ENCODE results near the gene CHCHD3. TPM values are rescaled to one million over a fixed set of nuclear protein-coding genes. Genes with fewer than 3 reads are reported as not detected.

Gene CHCHD3
- total RNA-seq, 1 donor from 2014 or later, result 61.5 TPM

DNA sequence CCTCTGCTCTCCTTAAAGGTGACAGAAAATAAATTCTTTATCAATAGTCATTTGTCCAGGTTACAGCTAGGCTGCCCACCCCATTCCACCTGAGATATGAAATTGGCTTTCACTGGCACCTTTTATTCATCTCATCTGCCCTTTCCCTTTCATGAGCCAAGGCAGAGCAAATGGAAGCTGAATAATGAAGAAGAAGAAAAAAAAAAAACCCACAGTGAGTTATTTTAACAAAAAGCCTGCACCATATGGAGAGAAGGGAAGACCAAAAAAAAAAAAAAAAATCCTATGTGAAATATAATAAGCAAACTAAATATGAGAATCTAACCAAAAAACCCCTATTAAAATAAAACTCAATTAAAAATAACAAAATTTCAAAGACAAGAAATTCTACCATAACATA, 59.2 kb downstream of the CHCHD3 start:
- Mint-ChIP-seq H3K27me3 (ENCODE audit: unreplicated experiment) (no peaks in the 10 kb centered on the region), H3K27ac (ENCODE audit: unreplicated experiment) (no peak overlapping the region), H3K9me3 (ENCODE audit: unreplicated experiment) (no peaks in the 10 kb centered on the region), H3K36me3 (ENCODE audit: unreplicated experiment) (no peaks in the 10 kb centered on the region), H3K4me3 (ENCODE audit: unreplicated experiment) (no peak overlapping the region), H3K4me1 (ENCODE audit: low read depth, unreplicated experiment) (no peaks in the 10 kb centered on the region)
- TF ChIP-seq, protein P1, sequence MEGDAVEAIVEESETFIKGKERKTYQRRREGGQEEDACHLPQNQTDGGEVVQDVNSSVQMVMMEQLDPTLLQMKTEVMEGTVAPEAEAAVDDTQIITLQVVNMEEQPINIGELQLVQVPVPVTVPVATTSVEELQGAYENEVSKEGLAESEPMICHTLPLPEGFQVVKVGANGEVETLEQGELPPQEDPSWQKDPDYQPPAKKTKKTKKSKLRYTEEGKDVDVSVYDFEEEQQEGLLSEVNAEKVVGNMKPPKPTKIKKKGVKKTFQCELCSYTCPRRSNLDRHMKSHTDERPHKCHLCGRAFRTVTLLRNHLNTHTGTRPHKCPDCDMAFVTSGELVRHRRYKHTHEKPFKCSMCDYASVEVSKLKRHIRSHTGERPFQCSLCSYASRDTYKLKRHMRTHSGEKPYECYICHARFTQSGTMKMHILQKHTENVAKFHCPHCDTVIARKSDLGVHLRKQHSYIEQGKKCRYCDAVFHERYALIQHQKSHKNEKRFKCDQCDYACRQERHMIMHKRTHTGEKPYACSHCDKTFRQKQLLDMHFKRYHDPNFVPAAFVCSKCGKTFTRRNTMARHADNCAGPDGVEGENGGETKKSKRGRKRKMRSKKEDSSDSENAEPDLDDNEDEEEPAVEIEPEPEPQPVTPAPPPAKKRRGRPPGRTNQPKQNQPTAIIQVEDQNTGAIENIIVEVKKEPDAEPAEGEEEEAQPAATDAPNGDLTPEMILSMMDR (IDR thresholded peaks at IDR 0.05; ENCODE audit: partially characterized antibody, unreplicated experiment), result no peak
- DNase-seq, result no peak

DNA sequence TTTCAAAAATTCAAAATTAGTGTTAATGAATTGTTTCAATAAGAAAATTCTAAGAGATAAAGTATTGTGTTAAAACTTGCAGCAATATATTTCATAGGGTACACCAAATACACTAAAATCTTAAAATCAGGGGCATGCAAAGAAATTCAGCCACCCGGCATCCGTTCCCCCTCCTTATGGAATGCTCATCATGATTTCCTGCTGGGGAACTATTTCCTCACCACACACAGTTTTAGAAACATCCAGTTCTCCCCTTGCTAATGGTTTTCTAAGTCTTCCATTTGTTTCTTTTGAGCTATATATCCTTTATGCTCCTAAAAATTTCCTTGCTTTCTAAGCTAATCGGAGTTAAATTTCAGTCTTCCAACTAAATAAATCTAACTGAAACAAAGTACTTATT, 60.7 kb downstream of the CHCHD3 start:
- no peak overlapping the region for H3K4me3 Mint-ChIP-seq (ENCODE audit: unreplicated experiment)
- H3K9me3 Mint-ChIP-seq (ENCODE audit: unreplicated experiment), result no peaks in the 10 kb centered on the region
- no peak for DNase-seq
- H3K27ac Mint-ChIP-seq (ENCODE audit: unreplicated experiment), result no peak overlapping the region
- TF ChIP-seq, protein P1 (IDR thresholded peaks at IDR 0.05; ENCODE audit: partially characterized antibody, unreplicated experiment), result no peak
- H3K27me3 Mint-ChIP-seq (ENCODE audit: unreplicated experiment), result no peaks in the 10 kb centered on the region
- no peaks in the 10 kb centered on the region for H3K36me3 Mint-ChIP-seq (ENCODE audit: unreplicated experiment)
- H3K4me1 Mint-ChIP-seq (ENCODE audit: low read depth, unreplicated experiment), result peaks cover 6% of the 10 kb centered on the region

DNA sequence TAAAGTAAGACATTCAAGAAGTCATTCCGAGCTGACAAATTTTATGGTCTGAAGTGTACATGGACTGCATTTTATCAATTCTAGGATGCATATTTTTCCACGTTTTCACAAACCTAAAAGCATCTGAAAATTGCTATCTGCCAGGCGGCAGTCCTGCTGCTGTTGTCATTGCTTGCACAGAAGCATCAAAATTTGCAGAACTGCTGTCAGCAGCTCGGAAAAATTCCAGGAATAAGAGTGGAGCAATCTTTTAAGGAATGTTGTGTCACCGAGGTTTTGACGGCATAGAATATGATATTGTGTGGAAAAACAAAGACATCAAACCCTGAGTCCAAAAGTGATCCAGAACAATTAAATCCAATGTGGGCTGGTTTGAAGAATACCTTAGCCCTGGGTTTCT, 61.4 kb downstream of the CHCHD3 start:
- no peak overlapping the region for H3K27ac Mint-ChIP-seq (ENCODE audit: unreplicated experiment)
- peaks cover 2% of the 10 kb centered on the region for H3K9me3 Mint-ChIP-seq (ENCODE audit: unreplicated experiment)
- no peaks in the 10 kb centered on the region for H3K36me3 Mint-ChIP-seq (ENCODE audit: unreplicated experiment)
- H3K4me1 Mint-ChIP-seq (ENCODE audit: low read depth, unreplicated experiment), result peaks cover 8% of the 10 kb centered on the region
- TF ChIP-seq, protein P1 (IDR thresholded peaks at IDR 0.05; ENCODE audit: partially characterized antibody, unreplicated experiment), result no peak
- no peak for DNase-seq
- no peak overlapping the region for H3K4me3 Mint-ChIP-seq (ENCODE audit: unreplicated experiment)
- no peaks in the 10 kb centered on the region for H3K27me3 Mint-ChIP-seq (ENCODE audit: unreplicated experiment)

DNA sequence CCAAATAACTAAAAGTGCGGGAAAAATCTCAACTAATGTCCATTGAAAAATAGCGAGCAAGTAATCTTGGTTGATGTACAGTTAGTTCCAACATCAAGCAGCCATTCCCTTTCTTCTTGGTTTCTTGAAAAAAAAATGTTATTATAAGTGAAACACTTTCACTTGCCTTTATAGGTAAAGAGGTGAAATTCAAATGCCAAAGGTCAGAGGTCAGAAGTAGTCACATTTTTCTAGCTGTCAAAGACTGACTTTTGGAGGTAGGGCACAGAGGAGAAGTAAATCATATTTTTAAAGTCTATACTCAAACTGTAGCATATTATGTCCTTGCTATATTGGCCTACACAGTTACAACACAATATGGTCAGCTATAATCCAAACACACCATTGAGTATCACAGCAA, 62.3 kb downstream of the CHCHD3 start:
- Mint-ChIP-seq H3K4me1 (ENCODE audit: low read depth, unreplicated experiment) (peaks cover 10% of the 10 kb centered on the region), H3K9me3 (ENCODE audit: unreplicated experiment) (peaks cover 2% of the 10 kb centered on the region), H3K27me3 (ENCODE audit: unreplicated experiment) (no peaks in the 10 kb centered on the region), H3K27ac (ENCODE audit: unreplicated experiment) (no peak overlapping the region), H3K36me3 (ENCODE audit: unreplicated experiment) (no peaks in the 10 kb centered on the region), H3K4me3 (ENCODE audit: unreplicated experiment) (no peak overlapping the region)
- TF ChIP-seq, protein P1 (IDR thresholded peaks at IDR 0.05; ENCODE audit: partially characterized antibody, unreplicated experiment), result no peak
- no peak for DNase-seq

DNA sequence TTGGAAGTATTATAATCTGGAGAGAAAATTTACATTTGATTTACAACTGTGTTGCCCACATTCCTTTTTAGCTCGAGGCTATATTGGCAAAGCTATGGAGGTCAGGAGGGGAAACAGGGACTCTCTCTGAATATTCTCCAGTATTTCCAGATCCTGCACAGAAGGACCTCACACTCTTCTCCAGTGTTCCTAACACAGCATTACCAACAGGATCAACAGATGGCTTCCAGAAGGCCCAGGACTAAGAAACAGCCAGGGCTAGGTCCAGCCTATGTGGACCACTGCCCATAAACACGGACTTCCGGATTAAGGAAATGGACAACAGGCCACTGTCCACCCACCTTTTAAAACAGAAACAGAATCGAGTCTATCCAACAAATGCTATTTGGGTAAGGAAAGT, 65.3 kb downstream of the CHCHD3 start:
- Mint-ChIP-seq H3K9me3 (ENCODE audit: unreplicated experiment) (peaks cover 2% of the 10 kb centered on the region), H3K36me3 (ENCODE audit: unreplicated experiment) (no peaks in the 10 kb centered on the region), H3K4me3 (ENCODE audit: unreplicated experiment) (no peak overlapping the region), H3K27me3 (ENCODE audit: unreplicated experiment) (no peaks in the 10 kb centered on the region), H3K4me1 (ENCODE audit: low read depth, unreplicated experiment) (peaks cover 10% of the 10 kb centered on the region), H3K27ac (ENCODE audit: unreplicated experiment) (no peak overlapping the region)
- DNase-seq, result no peak
- TF ChIP-seq, protein P1 (IDR thresholded peaks at IDR 0.05; ENCODE audit: partially characterized antibody, unreplicated experiment), result no peak
